ENCODE results near the gene TRIP4.

GRCh38 chr15:64341961-64342360 is 45.7 kb upstream of the TRIP4 start:
- TF ChIP-seq CTCF (IDR thresholded peaks at IDR 0.05): no peak
- TF ChIP-seq ZFX (IDR thresholded peaks at IDR 0.05; ENCODE audit: borderline replicate concordance): no peak
